Measurements from ENCODE around the gene GPR84.

The GPR84 gene

GRCh38 chr12:54372113-54372806 is 8.0 kb upstream of the GPR84 start:
- ChIA-PET CTCF (interaction anchor here (0.9 to 1.2 kb wide), 2 partner anchors 27 kb away, joined by 3 read pairs; no protein-coding TSS in a partner anchor), POLR2A (ENCODE audit: low non-redundant PET) (no interaction called here)
- TF ChIP-seq CTCF (conservative IDR thresholded peaks at IDR 0.05; ENCODE audit: low read depth), result no peak
- DNase-seq (ENCODE audit: low spot score), result no peak
- peak overlapping the region; percentile 86 for H3K27ac ChIP-seq

- DNase-seq (ENCODE audit: low spot score), result no peak
- POLR2A ChIA-PET (ENCODE audit: low non-redundant PET), result no interaction called here
- H3K27ac ChIP-seq, result peak overlapping the region; percentile 86
- no peak for TF ChIP-seq CTCF (conservative IDR thresholded peaks at IDR 0.05; ENCODE audit: low read depth)
- CTCF ChIA-PET, result interaction anchor here (0.8 to 1.0 kb wide), 3 partner anchors 28 to 75 kb away, joined by 3 to 5 read pairs (median 3); no protein-coding TSS in a partner anchor
Measured at GRCh38 chr12:54371328-54372112, 7.2 kb upstream of the GPR84 start.

GRCh38 chr12:54370171-54370730 is 6.0 kb upstream of the GPR84 start:
- TF ChIP-seq CTCF (conservative IDR thresholded peaks at IDR 0.05; ENCODE audit: low read depth), result peak; percentile 72
- CTCF ChIA-PET, result interaction anchor here (0.6 to 1.2 kb wide), 8 partner anchors 17 to 354 kb away, joined by 3 to 7 read pairs (median 4); no protein-coding TSS in a partner anchor
- DNase-seq (ENCODE audit: low spot score), result peak; percentile 59
- peak overlapping the region; percentile 86 for H3K27ac ChIP-seq
- POLR2A ChIA-PET (ENCODE audit: low non-redundant PET), result no interaction called here

GRCh38 chr12:54369597-54370131 is 5.4 kb upstream of the GPR84 start:
- H3K27ac ChIP-seq, result peak overlapping the region; percentile 86
- ChIA-PET CTCF (interaction anchor here (1.2 kb wide), 1 partner anchor 22 kb away, joined by 7 read pairs; no protein-coding TSS in a partner anchor), POLR2A (ENCODE audit: low non-redundant PET) (no interaction called here)
- TF ChIP-seq CTCF (conservative IDR thresholded peaks at IDR 0.05; ENCODE audit: low read depth), result no peak
- DNase-seq (ENCODE audit: low spot score), result no peak

GRCh38 chr12:54368709-54369596 is 4.7 kb upstream of the GPR84 start:
- TF ChIP-seq CTCF (conservative IDR thresholded peaks at IDR 0.05; ENCODE audit: low read depth), result peak; percentile 87
- DNase-seq (ENCODE audit: low spot score), result peak; percentile 74
- ChIA-PET POLR2A (ENCODE audit: low non-redundant PET) (no interaction called here), CTCF (interaction anchor here (0.6 to 1.2 kb wide), 4 partner anchors 9 to 152 kb away, joined by 3 to 5 read pairs (median 4); no protein-coding TSS in a partner anchor)
- H3K27ac ChIP-seq, result peak overlapping the region; percentile 13
